Endodermal cell (in vitro differentiated cells): ENCODE data around the gene PKM. TPM values are rescaled to one million over a fixed set of nuclear protein-coding genes. Genes with fewer than 3 reads are reported as not detected.

ENCODE experiments used
- DNase-seq: peaks from one replicate; pipeline ENCODE4 v3.0.0-alpha.2; 2017
- H3K27ac ChIP-seq: 2 replicates; pipeline ENCODE4 v1.5.1; 2013; ENCODE audit warnings: mild to moderate bottlenecking, low read depth, low read length, moderate library complexity
- H3K27me3 ChIP-seq: 2 replicates; pipeline ENCODE4 v1.6.1; 2013; ENCODE audit warnings: mild to moderate bottlenecking, low read length, moderate library complexity; ENCODE audit not compliant: insufficient read depth, control insufficient read depth, poor library complexity, severe bottlenecking
- H3K36me3 ChIP-seq: 2 replicates; pipeline ENCODE4 v1.7.0; 2013; ENCODE audit warnings: mild to moderate bottlenecking, low read length, moderate library complexity; ENCODE audit not compliant: control insufficient read depth, insufficient read depth
- H3K4me1 ChIP-seq: one replicate; pipeline ENCODE4 v1.7.0; 2013; ENCODE audit warnings: low read length; ENCODE audit not compliant: control insufficient read depth, insufficient read depth
- H3K4me3 ChIP-seq: 2 replicates; pipeline ENCODE4 v1.5.1; 2013; ENCODE audit warnings: mild to moderate bottlenecking, low read length, moderate library complexity
- H3K9ac ChIP-seq: 2 replicates; pipeline ENCODE4 v1.6.1; 2013; ENCODE audit warnings: mild to moderate bottlenecking, low read length, moderate library complexity; ENCODE audit not compliant: poor library complexity, severe bottlenecking; ENCODE audit errors: extremely low read depth
- H3K9me3 ChIP-seq: 2 replicates; pipeline ENCODE4 v1.6.1; 2013; ENCODE audit warnings: mild to moderate bottlenecking, low read length, moderate library complexity; ENCODE audit not compliant: control insufficient read depth
- H3K27ac Mint-ChIP-seq: 2 replicates; pipeline ENCODE4 v1.8.0; 2020; ENCODE audit warnings: mixed read lengths
- H3K27me3 Mint-ChIP-seq: 2 replicates; pipeline ENCODE4 v1.8.0; 2021; ENCODE audit warnings: mild to moderate bottlenecking, mixed read lengths; ENCODE audit not compliant: insufficient read depth
- H3K36me3 Mint-ChIP-seq: 2 replicates; pipeline ENCODE4 v1.8.0; 2020; ENCODE audit warnings: low read depth, mixed read lengths
- H3K4me1 Mint-ChIP-seq: 2 replicates; pipeline ENCODE4 v1.8.0; 2020; ENCODE audit warnings: mixed read lengths
- H3K4me3 Mint-ChIP-seq: 2 replicates; pipeline ENCODE4 v1.8.0; 2020; ENCODE audit warnings: mild to moderate bottlenecking, moderate library complexity, mixed read lengths
- H3K9me3 Mint-ChIP-seq: 2 replicates; pipeline ENCODE4 v1.8.0; 2020; ENCODE audit warnings: mild to moderate bottlenecking, mixed read lengths
- WGBS, 2 experiments: methylation state at CpG; one replicate each; pipeline versions ENCODE4 v1.1.5 to v1.1.7; 2013; ENCODE audit warnings: missing lambda C conversion rate in 2 of 2, mixed read lengths in 1 of 2; ENCODE audit not compliant: insufficient coverage in 1 of 2, insufficient read length in 1 of 2; 5-methylcytosine and 5-hydroxymethylcytosine counted together
- total RNA-seq, 2 donors: library from RNA; stranded (reverse); fragmentation: NEBNext Ultra II Directional in 1 of 2; extraction: Animal tissue kit (Norgen Biotek cat#: 25700) in 1 of 2; gene quantifications; 2 replicates in 1 of 2; 3 replicates in 1 of 2; pipeline ENCODE4 v1.2.1, GENCODE V29; 2021
- TF ChIP-seq, protein P1 (sequence below): fragments of 200-600 bp; sonication (generic); conservative IDR thresholded peaks from 2 replicates; pipeline ENCODE4 v1.5.0; 2021; ENCODE audit warnings: antibody characterized with exemption, mild to moderate bottlenecking

Gene PKM
- total RNA-seq, 2 donors from 2014 or later = 2,197 to 2,355 TPM

GRCh38 chr15:72199721-72200212 lies 31.2 kb downstream of the PKM start:
- H3K9me3 Mint-ChIP-seq = no peaks in the 10 kb centered on the region
- H3K4me3 ChIP-seq = no peak overlapping the region
- H3K27me3 ChIP-seq = peaks cover 9% of the 10 kb centered on the region
- TF ChIP-seq, protein P1, sequence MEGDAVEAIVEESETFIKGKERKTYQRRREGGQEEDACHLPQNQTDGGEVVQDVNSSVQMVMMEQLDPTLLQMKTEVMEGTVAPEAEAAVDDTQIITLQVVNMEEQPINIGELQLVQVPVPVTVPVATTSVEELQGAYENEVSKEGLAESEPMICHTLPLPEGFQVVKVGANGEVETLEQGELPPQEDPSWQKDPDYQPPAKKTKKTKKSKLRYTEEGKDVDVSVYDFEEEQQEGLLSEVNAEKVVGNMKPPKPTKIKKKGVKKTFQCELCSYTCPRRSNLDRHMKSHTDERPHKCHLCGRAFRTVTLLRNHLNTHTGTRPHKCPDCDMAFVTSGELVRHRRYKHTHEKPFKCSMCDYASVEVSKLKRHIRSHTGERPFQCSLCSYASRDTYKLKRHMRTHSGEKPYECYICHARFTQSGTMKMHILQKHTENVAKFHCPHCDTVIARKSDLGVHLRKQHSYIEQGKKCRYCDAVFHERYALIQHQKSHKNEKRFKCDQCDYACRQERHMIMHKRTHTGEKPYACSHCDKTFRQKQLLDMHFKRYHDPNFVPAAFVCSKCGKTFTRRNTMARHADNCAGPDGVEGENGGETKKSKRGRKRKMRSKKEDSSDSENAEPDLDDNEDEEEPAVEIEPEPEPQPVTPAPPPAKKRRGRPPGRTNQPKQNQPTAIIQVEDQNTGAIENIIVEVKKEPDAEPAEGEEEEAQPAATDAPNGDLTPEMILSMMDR = peak; percentile 92
- DNase-seq = peak; percentile 94
- peaks cover 16% of the 10 kb centered on the region for H3K27me3 Mint-ChIP-seq
- 83% methylated on average over 2 of the region's 2 CpGs; no CpG with 5 or more reads in 1 of the 2 experiments for whole genome bisulfite sequencing, 2 experiments
- peaks cover 60% of the 10 kb centered on the region for H3K36me3 Mint-ChIP-seq
- no peaks in the 10 kb centered on the region for H3K4me1 ChIP-seq
- H3K27ac ChIP-seq = no peak overlapping the region
- peak overlapping the region; percentile 52 for H3K27ac Mint-ChIP-seq
- no peak overlapping the region for H3K9ac ChIP-seq
- H3K4me3 Mint-ChIP-seq = no peak overlapping the region
- peaks cover 4% of the 10 kb centered on the region for H3K4me1 Mint-ChIP-seq
- H3K36me3 ChIP-seq = peaks cover 65% of the 10 kb centered on the region
- no peaks in the 10 kb centered on the region for H3K9me3 ChIP-seq

DNA sequence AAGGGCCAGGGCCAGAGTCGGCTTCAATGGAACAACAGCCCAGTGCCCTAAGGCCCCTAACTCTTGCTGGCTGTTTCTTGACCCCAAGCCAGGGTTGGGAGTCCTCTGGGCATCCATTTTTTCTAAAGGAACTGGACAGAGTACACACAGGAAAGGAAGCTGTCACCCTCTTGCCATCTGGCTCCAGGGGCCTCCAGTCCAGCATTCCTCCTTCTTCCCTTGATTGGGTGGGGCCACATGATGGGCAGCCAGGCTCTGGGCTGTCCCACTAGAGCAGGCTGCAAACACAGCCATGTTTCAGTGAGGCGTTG lies 31.8 kb downstream of the PKM start:
- no peaks in the 10 kb centered on the region for H3K9me3 ChIP-seq
- Mint-ChIP-seq H3K36me3 (peaks cover 54% of the 10 kb centered on the region), H3K4me1 (peaks cover 6% of the 10 kb centered on the region), H3K27ac (no peak overlapping the region), H3K27me3 (peaks cover 16% of the 10 kb centered on the region), H3K9me3 (no peaks in the 10 kb centered on the region), H3K4me3 (no peak overlapping the region)
- TF ChIP-seq, protein P1 = no peak
- no peak overlapping the region for H3K4me3 ChIP-seq
- no peak overlapping the region for H3K9ac ChIP-seq
- peak; percentile 31 for DNase-seq
- peaks cover 59% of the 10 kb centered on the region for H3K36me3 ChIP-seq
- H3K27ac ChIP-seq = no peak overlapping the region
- WGBS, 2 experiments = 97 to 100% methylated on average over 2 of the region's 2 CpGs
- H3K27me3 ChIP-seq = peaks cover 9% of the 10 kb centered on the region
- H3K4me1 ChIP-seq = no peaks in the 10 kb centered on the region

- peak overlapping the region; percentile 55 for H3K4me3 Mint-ChIP-seq
- peaks cover 9% of the 10 kb centered on the region for H3K27me3 ChIP-seq
- peaks cover 53% of the 10 kb centered on the region for H3K36me3 ChIP-seq
- H3K27ac ChIP-seq = no peak overlapping the region
- H3K4me1 Mint-ChIP-seq = peaks cover 11% of the 10 kb centered on the region
- peaks cover 49% of the 10 kb centered on the region for H3K36me3 Mint-ChIP-seq
- WGBS, 2 experiments = 85 to 100% methylated on average over 4 to 9 of the region's 11 CpGs
- no peak overlapping the region for H3K9ac ChIP-seq
- H3K27ac Mint-ChIP-seq = peak overlapping the region; percentile 83
- TF ChIP-seq, protein P1 = no peak
- DNase-seq = peak; percentile 43
- H3K4me1 ChIP-seq = no peaks in the 10 kb centered on the region
- H3K27me3 Mint-ChIP-seq = peaks cover 17% of the 10 kb centered on the region
- H3K9me3 ChIP-seq = no peaks in the 10 kb centered on the region
- H3K9me3 Mint-ChIP-seq = no peaks in the 10 kb centered on the region
- peak overlapping the region; percentile 2 for H3K4me3 ChIP-seq
Measured at GRCh38 chr15:72198356-72199204, 32.4 kb downstream of the PKM start.
